Mesenchymal stem cell (in vitro differentiated cells and primary cell): ENCODE results near the gene EVA1C.

Experiments used
- DNase-seq: peaks from one replicate; pipeline ENCODE4 v3.0.0-alpha.2; 2013
- H2AFZ ChIP-seq: one replicate; pipeline ENCODE4 v1.6.1; 2013; ENCODE audit warnings: low read depth, mild to moderate bottlenecking, control low read depth, inconsistent platforms, low read length, moderate library complexity
- H2AK5ac ChIP-seq: 2 replicates; pipeline ENCODE4 v1.6.1; 2013; ENCODE audit warnings: low read length, moderate library complexity, mild to moderate bottlenecking, inconsistent platforms; ENCODE audit not compliant: severe bottlenecking
- H2BK120ac ChIP-seq: one replicate; pipeline ENCODE4 v1.6.1; 2013; ENCODE audit warnings: low read depth, mild to moderate bottlenecking, inconsistent platforms, low read length, moderate library complexity
- H2BK12ac ChIP-seq, 2 experiments: one replicate each; pipeline ENCODE4 v1.6.1; 2013; ENCODE audit warnings: inconsistent platforms in 2 of 2, low read length in 2 of 2, mild to moderate bottlenecking in 2 of 2, moderate library complexity in 2 of 2, control low read depth in 1 of 2
- H2BK15ac ChIP-seq: one replicate; pipeline ENCODE4 v1.6.1; 2013; ENCODE audit warnings: mild to moderate bottlenecking, low read depth, inconsistent platforms; ENCODE audit not compliant: poor library complexity, severe bottlenecking
- H2BK5ac ChIP-seq: 2 replicates; pipeline ENCODE4 v1.6.1; 2013; ENCODE audit warnings: low read depth, mild to moderate bottlenecking, low read length, control low read depth, inconsistent platforms; ENCODE audit not compliant: poor library complexity, severe bottlenecking
- H3K14ac ChIP-seq, 2 experiments: one replicate each; pipeline ENCODE4 v1.6.1; 2013; ENCODE audit warnings: inconsistent platforms in 2 of 2, low read length in 2 of 2, control low read depth in 1 of 2, mild to moderate bottlenecking in 1 of 2, moderate library complexity in 1 of 2
- H3K18ac ChIP-seq, 2 experiments: one replicate each; pipeline ENCODE4 v1.6.1; 2013; ENCODE audit warnings: inconsistent platforms in 2 of 2, low read length in 2 of 2, control low read depth in 1 of 2, low read depth in 1 of 2, mild to moderate bottlenecking in 1 of 2
- H3K23ac ChIP-seq, 2 experiments: one replicate each; pipeline ENCODE4 v1.6.1; 2013; ENCODE audit warnings: inconsistent platforms in 2 of 2, low read length in 2 of 2, mild to moderate bottlenecking in 2 of 2, moderate library complexity in 2 of 2, control low read depth in 1 of 2
- H3K27ac ChIP-seq: 2 replicates; pipeline ENCODE4 v1.5.1; 2013; ENCODE audit warnings: mild to moderate bottlenecking, moderate library complexity, low read length, control low read depth, inconsistent platforms; ENCODE audit not compliant: poor library complexity, severe bottlenecking
- H3K27me3 ChIP-seq, 2 experiments: 2 replicates each; pipeline versions ENCODE4 v1.6.1 to v1.7.0; 2013; ENCODE audit warnings: low read length in 2 of 2, mild to moderate bottlenecking in 2 of 2, moderate library complexity in 2 of 2, control low read depth in 1 of 2, inconsistent platforms in 1 of 2; ENCODE audit not compliant: control insufficient read depth in 1 of 2, insufficient read depth in 1 of 2
- H3K36me3 ChIP-seq, 2 experiments: 2 replicates each; pipeline versions ENCODE4 v1.6.1 to v1.7.0; 2013; ENCODE audit warnings: low read length in 2 of 2, control low read depth in 1 of 2, inconsistent platforms in 1 of 2, low read depth in 1 of 2, mild to moderate bottlenecking in 1 of 2; ENCODE audit not compliant: insufficient read depth in 2 of 2, control insufficient read depth in 1 of 2
- H3K4ac ChIP-seq, 2 experiments: one replicate each; pipeline ENCODE4 v1.6.1; 2013; ENCODE audit warnings: inconsistent platforms in 2 of 2, low read length in 2 of 2, mild to moderate bottlenecking in 2 of 2, moderate library complexity in 2 of 2, control low read depth in 1 of 2, low read depth in 1 of 2
- H3K4me1 ChIP-seq: 2 replicates; pipeline ENCODE4 v1.6.1; 2013; ENCODE audit warnings: low read depth, low read length, control low read depth; ENCODE audit not compliant: control insufficient read depth, insufficient read depth
- H3K4me2 ChIP-seq: 2 replicates; pipeline ENCODE4 v1.6.1; 2013; ENCODE audit warnings: low read length, mild to moderate bottlenecking, inconsistent platforms; ENCODE audit not compliant: poor library complexity, severe bottlenecking
- H3K4me3 ChIP-seq, 2 experiments: 2 replicates each; pipeline versions ENCODE4 v1.5.1 to v1.7.0; 2013; ENCODE audit warnings: low read length in 2 of 2, mild to moderate bottlenecking in 2 of 2, control low read depth in 1 of 2, low read depth in 1 of 2; ENCODE audit not compliant: insufficient read depth in 1 of 2
- H3K79me1 ChIP-seq: replicated peaks from 2 replicates; pipeline ENCODE4 v1.6.1; 2013; ENCODE audit warnings: mild to moderate bottlenecking, control low read depth, low read length, inconsistent platforms; ENCODE audit not compliant: poor library complexity, severe bottlenecking
- H3K9ac ChIP-seq: 2 replicates; pipeline ENCODE4 v1.7.0; 2013; ENCODE audit warnings: mild to moderate bottlenecking, low read length, moderate library complexity
- H3K9me3 ChIP-seq: 2 replicates; pipeline ENCODE4 v1.7.0; 2013; ENCODE audit warnings: mild to moderate bottlenecking, low read length; ENCODE audit not compliant: control insufficient read depth
- H4K8ac ChIP-seq: one replicate; pipeline ENCODE4 v1.6.1; 2013; ENCODE audit warnings: inconsistent platforms, mild to moderate bottlenecking, low read length, moderate library complexity
- H4K91ac ChIP-seq: one replicate; pipeline ENCODE4 v1.6.1; 2013; ENCODE audit warnings: mild to moderate bottlenecking, low read length, inconsistent platforms
- WGBS: methylation state at CpG from one replicate; pipeline ENCODE4 v1.1.7; 2013; ENCODE audit warnings: mixed read lengths; 5-methylcytosine and 5-hydroxymethylcytosine counted together

EVA1C gene

DNA sequence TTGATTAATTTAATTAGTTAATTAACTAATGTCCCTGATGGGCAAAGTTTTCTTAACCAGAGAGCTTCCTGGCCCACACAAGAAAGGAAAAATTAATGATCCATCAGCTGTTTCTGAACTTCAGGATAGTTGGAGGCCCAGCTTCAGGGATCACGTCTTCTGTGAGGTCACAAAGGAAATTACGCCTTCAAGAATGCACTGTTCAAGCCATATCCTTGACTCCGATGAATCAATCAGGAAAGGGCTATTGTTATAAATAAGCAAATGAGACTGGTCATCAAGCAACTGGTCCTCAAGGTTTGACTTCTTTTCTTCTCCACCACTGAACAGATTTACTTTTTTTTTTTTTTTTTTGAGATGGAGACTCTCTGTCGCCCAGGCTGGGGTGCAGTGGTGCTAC is 132.2 kb downstream of the EVA1C start:
- Histone ChIP-seq H3K27me3 (peaks cover 0 to under 1% of the 10 kb centered on the region in 2 experiments), H3K9me3 (no peaks in the 10 kb centered on the region), H4K91ac (no peak overlapping the region), H3K9ac (no peak overlapping the region), H3K36me3 (no peaks in the 10 kb centered on the region), H3K4me1 (no peaks in the 10 kb centered on the region), H2BK15ac (no peak overlapping the region), H2AFZ (no peak overlapping the region), H3K23ac (no peak overlapping the region), H3K18ac (no peak overlapping the region), H2BK5ac (no peak overlapping the region), H3K79me1 (no peaks in the 10 kb centered on the region), H4K8ac (no peak overlapping the region), H3K4me2 (no peak overlapping the region), H2AK5ac (no peak overlapping the region), H2BK120ac (no peak overlapping the region), H3K27ac (no peak overlapping the region), H2BK12ac (no peak overlapping the region), H3K14ac (no peak overlapping the region), H3K4ac (no peak overlapping the region), H3K4me3 (no peak overlapping the region)
- DNase-seq = no peak
- WGBS = 86% methylated on average over 2 of the region's 4 CpGs

DNA sequence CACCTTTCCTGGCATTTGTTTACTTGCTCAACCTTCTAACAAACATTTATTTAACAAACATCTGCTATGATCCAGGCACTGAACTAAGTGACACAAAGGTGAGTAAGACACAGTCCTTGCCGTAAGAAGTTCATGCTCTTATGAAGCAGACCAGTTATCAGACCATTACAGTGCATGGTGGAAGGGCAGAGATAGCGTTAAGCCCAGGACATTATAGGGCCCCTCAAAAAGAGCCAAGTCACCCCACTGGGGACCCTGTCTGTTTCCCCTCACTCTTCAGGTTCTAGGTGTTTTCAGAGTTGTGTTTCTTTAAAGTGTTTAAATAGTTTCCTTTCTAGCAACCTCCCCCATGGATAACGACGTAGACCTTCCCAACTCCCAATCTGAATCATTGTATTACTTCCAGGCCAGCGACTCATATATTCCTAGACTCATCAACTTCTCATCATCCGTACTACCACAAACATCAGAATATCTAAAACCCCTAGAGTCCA is 133.5 kb downstream of the EVA1C start:
- H3K23ac ChIP-seq = no peak overlapping the region
- 81% methylated on average over 6 of the region's 6 CpGs for WGBS
- no peak overlapping the region for H2AK5ac ChIP-seq

DNA sequence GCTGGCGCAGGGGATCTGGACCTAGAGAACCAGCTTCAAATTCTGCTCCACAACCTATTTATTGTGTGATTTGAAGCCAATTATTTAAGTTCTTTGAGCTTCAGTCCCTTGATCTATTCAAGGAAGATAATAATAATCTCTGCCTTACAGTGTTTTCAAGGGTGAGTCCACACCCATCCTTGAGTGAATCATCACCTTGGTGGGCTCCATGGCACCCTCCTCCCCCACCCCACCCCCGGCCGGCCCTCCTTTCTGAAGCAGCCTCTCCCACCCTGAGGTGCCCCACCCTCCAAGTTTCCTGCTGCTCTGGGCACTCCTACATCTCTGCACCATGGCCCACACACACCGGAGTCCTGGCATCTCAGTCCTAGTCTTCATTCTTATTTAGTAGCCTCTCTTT is 134.5 kb downstream of the EVA1C start:
- Histone ChIP-seq H4K8ac (no peak overlapping the region), H3K18ac (no peak overlapping the region), H3K23ac (no peak overlapping the region), H2AFZ (no peak overlapping the region), H3K79me1 (no peaks in the 10 kb centered on the region), H2BK12ac (no peak overlapping the region), H2BK5ac (no peak overlapping the region), H3K4me3 (no peak overlapping the region), H3K9ac (no peak overlapping the region), H3K4ac (no peak overlapping the region), H3K27me3 (peaks cover 0 to 11% of the 10 kb centered on the region in 2 experiments), H4K91ac (no peak overlapping the region), H3K36me3 (no peaks in the 10 kb centered on the region), H3K27ac (no peak overlapping the region), H3K14ac (no peak overlapping the region), H2BK15ac (no peak overlapping the region), H2BK120ac (no peak overlapping the region), H2AK5ac (no peak overlapping the region), H3K4me2 (no peak overlapping the region), H3K9me3 (no peaks in the 10 kb centered on the region), H3K4me1 (no peaks in the 10 kb centered on the region)
- WGBS = 96% methylated on average over 3 of the region's 4 CpGs
- no peak for DNase-seq

More for the DNA sequence above, 133.5 kb downstream of the EVA1C start:
- Histone ChIP-seq H2BK15ac (no peak overlapping the region), H3K27me3 (peaks cover 0 to 7% of the 10 kb centered on the region in 2 experiments), H3K4me2 (no peak overlapping the region), H2BK12ac (no peak overlapping the region), H3K4me3 (peak overlapping the region in 1 of 2 experiments; percentile 55), H4K8ac (no peak overlapping the region), H3K79me1 (no peaks in the 10 kb centered on the region), H3K27ac (no peak overlapping the region), H2BK5ac (no peak overlapping the region), H3K36me3 (no peaks in the 10 kb centered on the region), H3K4me1 (no peaks in the 10 kb centered on the region), H2AFZ (no peak overlapping the region), H2BK120ac (no peak overlapping the region), H3K14ac (no peak overlapping the region), H3K9me3 (no peaks in the 10 kb centered on the region), H3K4ac (no peak overlapping the region), H3K9ac (peak overlapping the region; percentile 70), H4K91ac (no peak overlapping the region), H3K18ac (no peak overlapping the region)
- no peak for DNase-seq

DNA sequence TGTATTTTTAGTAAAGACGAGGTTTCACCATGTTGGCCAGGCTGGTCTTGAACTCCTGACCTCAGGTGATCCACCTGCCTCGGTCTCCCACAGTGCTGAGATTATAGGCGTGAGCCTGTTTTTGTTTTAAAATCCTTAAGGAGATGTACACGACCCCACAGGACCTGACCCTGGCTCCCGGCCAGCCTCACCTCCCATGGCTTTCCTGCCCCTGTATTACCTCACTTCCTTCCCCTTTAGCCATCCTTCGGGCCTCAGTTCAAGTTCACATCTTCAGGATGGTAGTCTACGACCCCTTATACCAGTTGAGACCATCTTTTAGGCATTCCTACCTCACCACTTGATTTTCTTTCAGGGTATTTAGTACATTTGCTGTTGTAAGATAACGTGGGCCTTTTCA is 136.5 kb downstream of the EVA1C start:
- H3K79me1 ChIP-seq = no peaks in the 10 kb centered on the region
- 77% methylated on average over 6 of the region's 8 CpGs for WGBS

More for the DNA sequence above, 136.5 kb downstream of the EVA1C start:
- H3K14ac ChIP-seq = no peak overlapping the region
- no peak overlapping the region for H4K8ac ChIP-seq
- no peak overlapping the region for H3K4ac ChIP-seq
- no peaks in the 10 kb centered on the region for H3K4me1 ChIP-seq
- no peak overlapping the region for H2BK5ac ChIP-seq
- H2BK15ac ChIP-seq = no peak overlapping the region
- no peak overlapping the region for H3K9ac ChIP-seq
- DNase-seq = no peak
- H3K4me2 ChIP-seq = no peak overlapping the region
- H3K9me3 ChIP-seq = no peaks in the 10 kb centered on the region
- H4K91ac ChIP-seq = no peak overlapping the region
- no peak overlapping the region for H3K4me3 ChIP-seq
- H3K23ac ChIP-seq = no peak overlapping the region
- H3K36me3 ChIP-seq = no peaks in the 10 kb centered on the region
- no peak overlapping the region for H3K18ac ChIP-seq
- no peak overlapping the region for H3K27ac ChIP-seq
- no peak overlapping the region for H2BK12ac ChIP-seq
- H2BK120ac ChIP-seq = no peak overlapping the region
- peaks cover 0 to 16% of the 10 kb centered on the region in 2 experiments for H3K27me3 ChIP-seq
- no peak overlapping the region for H2AK5ac ChIP-seq
- no peak overlapping the region for H2AFZ ChIP-seq
